OCI-LY7 (cell line): ENCODE results near the gene GRIP1. TPM values are rescaled to one million over a fixed set of nuclear protein-coding genes. Genes with fewer than 3 reads are reported as not detected.

Source experiments
- BruUV-seq: library from RNA; stranded (reverse); fragments of 400-500 nt; replicated peaks from 2 replicates; lab custom pipeline; 2021; lab: Mats Ljungman, UMichigan
- CTCF ChIA-PET: fragments of 300-600 bp; sonication (Branson Sonifier 250); formaldehyde crosslinking; loops from one replicate; lab custom pipeline; 2022; ENCODE audit warnings: antibody characterized with exemption; ENCODE audit not compliant: unreplicated experiment; lab: Charles Lee
- POLR2A ChIA-PET: fragments of 300-600 bp; sonication (Branson Sonifier 250); formaldehyde crosslinking; loops from one replicate; lab custom pipeline; 2022; ENCODE audit warnings: antibody characterized with exemption; lab: Charles Lee
- DNase-seq: peaks from one replicate; pipeline ENCODE4 v3.0.0-alpha.2; 2015; ENCODE audit warnings: low spot score
- H2AFZ ChIP-seq: fragments of 200-600 bp; sonication (generic), shearing (Covaris generic); 2 replicates; pipeline ENCODE4 v1.6.1; 2014; ENCODE audit warnings: mild to moderate bottlenecking, antibody characterized with exemption, low read length, moderate library complexity
- H3K27ac ChIP-seq: fragments of 200-600 bp; sonication (generic); 2 replicates; pipeline ENCODE4 v1.5.1; 2014; ENCODE audit warnings: mixed run types, low read depth, mild to moderate bottlenecking, moderate library complexity, low read length, inconsistent platforms; ENCODE audit not compliant: poor library complexity, severe bottlenecking
- H3K36me3 ChIP-seq: fragments of 200-600 bp; sonication (generic); 2 replicates; pipeline ENCODE4 v1.6.1; 2014; ENCODE audit warnings: mild to moderate bottlenecking, antibody characterized with exemption, low read length, moderate library complexity, mixed read lengths; ENCODE audit not compliant: insufficient read depth
- H3K4me1 ChIP-seq: fragments of 200-600 bp; sonication (generic); 2 replicates; pipeline ENCODE4 v1.5.1; 2014; ENCODE audit warnings: mild to moderate bottlenecking, low read length; ENCODE audit not compliant: insufficient read depth, poor library complexity, severe bottlenecking
- H3K4me2 ChIP-seq: fragments of 200-600 bp; sonication (generic); 2 replicates; pipeline ENCODE4 v1.6.1; 2014; ENCODE audit warnings: mild to moderate bottlenecking, low read length
- H3K4me3 ChIP-seq: fragments of 200-600 bp; sonication (generic); 2 replicates; pipeline ENCODE4 v1.5.1; 2014; ENCODE audit warnings: mild to moderate bottlenecking, low read depth, low read length; ENCODE audit not compliant: poor library complexity, severe bottlenecking
- H3K79me2 ChIP-seq: fragments of 200-600 bp; sonication (generic); 2 replicates; pipeline ENCODE4 v1.6.1; 2016; ENCODE audit warnings: low read depth, mild to moderate bottlenecking, low read length, moderate library complexity, mixed read lengths; ENCODE audit not compliant: insufficient read depth
- H3K9me2 ChIP-seq: fragments of 200-600 bp; sonication (generic); 2 replicates; pipeline ENCODE4 v1.6.1; 2016; ENCODE audit warnings: mild to moderate bottlenecking, low read length, mixed read lengths; ENCODE audit not compliant: insufficient read depth
- H3K9me3 ChIP-seq: fragments of 200-600 bp; sonication (generic); 2 replicates; pipeline ENCODE4 v1.6.1; 2014; ENCODE audit warnings: mild to moderate bottlenecking, mixed run types, low read length, mixed read lengths
- H4K20me1 ChIP-seq: fragments of 200-600 bp; sonication (generic); 2 replicates; pipeline ENCODE4 v1.6.1; 2014; ENCODE audit warnings: mild to moderate bottlenecking, antibody characterized with exemption, low read length, moderate library complexity, mixed read lengths; ENCODE audit not compliant: insufficient read depth
- EZH2phosphoT487 ChIP-seq: fragments of 200-600 bp; sonication (generic); IDR thresholded peaks from 2 replicates; pipeline ENCODE4 v1.6.1; 2018; ENCODE audit warnings: low read depth, borderline replicate concordance, mild to moderate bottlenecking, mixed run types, antibody characterized with exemption, low read length, moderate library complexity, mixed read lengths
- intact Hi-C: fragments of 100-400 bp; cut with micrococcal nuclease; formaldehyde crosslinking; loops from one replicate; pipeline ENCODE4 v1.10.0; 2022; ENCODE audit not compliant: unreplicated experiment
- total RNA-seq, 2 experiments: library from RNA; depleted of rRNA in 1 of 2; stranded (reverse); fragments of >200 nt in 1 of 2; shearing (Covaris generic) in 1 of 2; gene quantifications; 2 replicates each; pipeline ENCODE4 v1.2.3, GENCODE V29; 2014 to 2022
- TF ChIP-seq, protein P1 (sequence below): fragments of 200-600 bp; sonication (generic); conservative IDR thresholded peaks from 2 replicates; pipeline ENCODE4 v1.5.1; 2014; ENCODE audit warnings: mild to moderate bottlenecking, antibody characterized with exemption, low read length, moderate library complexity, mixed read lengths

The GRIP1 gene
- total RNA-seq, 2 experiments from 2014 or later = 4.1 to 7.6 TPM

DNA sequence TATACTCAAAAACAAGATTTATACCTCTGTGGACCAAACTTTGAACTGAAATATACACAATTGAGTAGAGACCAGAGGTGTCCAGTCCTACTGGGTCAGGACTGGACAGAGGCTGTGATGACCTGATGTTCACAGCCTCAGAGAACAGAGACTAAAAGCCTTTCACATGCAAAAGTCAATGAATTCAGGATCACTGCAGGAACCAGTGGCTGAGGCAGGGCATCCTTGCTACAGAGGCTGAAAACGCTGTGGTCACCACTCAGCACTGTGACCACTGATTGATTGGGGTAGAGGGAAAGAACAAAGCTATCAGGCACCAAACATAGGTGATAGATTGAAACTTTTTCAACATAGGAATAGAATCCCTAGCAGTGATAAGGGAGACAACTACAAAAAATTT, 25.1 kb downstream of the GRIP1 start:
- H3K36me3 ChIP-seq = no peaks in the 10 kb centered on the region
- CTCF ChIA-PET = no interaction called here
- H3K4me2 ChIP-seq = no peak overlapping the region
- no peak for TF ChIP-seq EZH2phosphoT487
- TF ChIP-seq, protein P1, sequence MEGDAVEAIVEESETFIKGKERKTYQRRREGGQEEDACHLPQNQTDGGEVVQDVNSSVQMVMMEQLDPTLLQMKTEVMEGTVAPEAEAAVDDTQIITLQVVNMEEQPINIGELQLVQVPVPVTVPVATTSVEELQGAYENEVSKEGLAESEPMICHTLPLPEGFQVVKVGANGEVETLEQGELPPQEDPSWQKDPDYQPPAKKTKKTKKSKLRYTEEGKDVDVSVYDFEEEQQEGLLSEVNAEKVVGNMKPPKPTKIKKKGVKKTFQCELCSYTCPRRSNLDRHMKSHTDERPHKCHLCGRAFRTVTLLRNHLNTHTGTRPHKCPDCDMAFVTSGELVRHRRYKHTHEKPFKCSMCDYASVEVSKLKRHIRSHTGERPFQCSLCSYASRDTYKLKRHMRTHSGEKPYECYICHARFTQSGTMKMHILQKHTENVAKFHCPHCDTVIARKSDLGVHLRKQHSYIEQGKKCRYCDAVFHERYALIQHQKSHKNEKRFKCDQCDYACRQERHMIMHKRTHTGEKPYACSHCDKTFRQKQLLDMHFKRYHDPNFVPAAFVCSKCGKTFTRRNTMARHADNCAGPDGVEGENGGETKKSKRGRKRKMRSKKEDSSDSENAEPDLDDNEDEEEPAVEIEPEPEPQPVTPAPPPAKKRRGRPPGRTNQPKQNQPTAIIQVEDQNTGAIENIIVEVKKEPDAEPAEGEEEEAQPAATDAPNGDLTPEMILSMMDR = no peak
- intact Hi-C loops = no loop called here
- no TSS peak for BruUV-seq
- H3K79me2 ChIP-seq = no peaks in the 10 kb centered on the region
- no peaks in the 10 kb centered on the region for H3K4me1 ChIP-seq
- POLR2A ChIA-PET = interaction anchor here (0.5 to 0.6 kb wide), 2 partner anchors 18 to 349 kb away, joined by 3 read pairs; no protein-coding TSS in a partner anchor
- H3K9me2 ChIP-seq = no peaks in the 10 kb centered on the region
- H3K27ac ChIP-seq = no peak overlapping the region
- DNase-seq = no peak
- no peak overlapping the region for H2AFZ ChIP-seq
- no peaks in the 10 kb centered on the region for H4K20me1 ChIP-seq
- H3K4me3 ChIP-seq = no peak overlapping the region
- no peaks in the 10 kb centered on the region for H3K9me3 ChIP-seq

DNA sequence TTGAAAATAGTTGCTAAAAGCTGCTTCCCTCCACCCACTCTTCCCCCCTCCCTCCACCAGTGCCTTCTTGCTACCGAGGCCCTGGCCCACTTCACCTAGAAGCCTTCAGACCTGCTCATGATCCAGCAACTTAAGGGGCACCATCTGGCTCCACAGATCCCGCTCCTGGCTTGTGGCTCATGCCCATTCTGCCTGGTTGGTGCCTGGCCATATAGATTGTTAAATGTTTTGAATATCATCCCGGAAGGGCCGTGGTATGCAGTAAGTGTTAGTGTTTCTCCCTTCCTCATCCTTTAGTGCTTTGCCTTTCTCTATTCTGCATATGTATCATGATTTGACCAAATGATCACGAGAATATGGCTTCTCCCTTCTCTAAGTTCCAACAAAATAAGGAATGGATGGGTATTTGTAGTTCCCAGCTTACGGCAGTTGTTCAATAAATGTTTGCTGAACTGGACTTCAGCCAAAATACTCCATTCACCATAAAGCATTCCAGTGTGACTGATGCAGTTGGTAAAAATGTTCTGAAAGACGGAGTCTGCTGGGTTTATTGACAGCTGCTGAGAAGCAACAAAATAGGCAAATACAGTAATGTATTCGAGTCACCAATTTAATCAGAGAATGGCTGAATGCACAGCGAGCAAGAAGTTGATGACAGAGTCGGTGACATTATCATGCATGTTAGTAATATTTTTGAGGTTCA, 30.7 kb downstream of the GRIP1 start:
- ChIA-PET POLR2A (interaction anchor here (0.6 kb wide), 1 partner anchor 22 kb away, joined by 3 read pairs; no protein-coding TSS in a partner anchor), CTCF (no interaction called here)
- no peak overlapping the region for H3K4me3 ChIP-seq
- TF ChIP-seq, protein P1 = no peak
- no peak for TF ChIP-seq EZH2phosphoT487
- H3K4me2 ChIP-seq = no peak overlapping the region
- no TSS peak for BruUV-seq
- H3K9me2 ChIP-seq = no peaks in the 10 kb centered on the region
- no peaks in the 10 kb centered on the region for H3K36me3 ChIP-seq
- DNase-seq = no peak
- no peak overlapping the region for H3K27ac ChIP-seq
- H3K79me2 ChIP-seq = no peaks in the 10 kb centered on the region
- no peaks in the 10 kb centered on the region for H3K4me1 ChIP-seq
- H3K9me3 ChIP-seq = no peaks in the 10 kb centered on the region
- H4K20me1 ChIP-seq = no peaks in the 10 kb centered on the region
- intact Hi-C loops = no loop called here
- H2AFZ ChIP-seq = no peak overlapping the region

DNA sequence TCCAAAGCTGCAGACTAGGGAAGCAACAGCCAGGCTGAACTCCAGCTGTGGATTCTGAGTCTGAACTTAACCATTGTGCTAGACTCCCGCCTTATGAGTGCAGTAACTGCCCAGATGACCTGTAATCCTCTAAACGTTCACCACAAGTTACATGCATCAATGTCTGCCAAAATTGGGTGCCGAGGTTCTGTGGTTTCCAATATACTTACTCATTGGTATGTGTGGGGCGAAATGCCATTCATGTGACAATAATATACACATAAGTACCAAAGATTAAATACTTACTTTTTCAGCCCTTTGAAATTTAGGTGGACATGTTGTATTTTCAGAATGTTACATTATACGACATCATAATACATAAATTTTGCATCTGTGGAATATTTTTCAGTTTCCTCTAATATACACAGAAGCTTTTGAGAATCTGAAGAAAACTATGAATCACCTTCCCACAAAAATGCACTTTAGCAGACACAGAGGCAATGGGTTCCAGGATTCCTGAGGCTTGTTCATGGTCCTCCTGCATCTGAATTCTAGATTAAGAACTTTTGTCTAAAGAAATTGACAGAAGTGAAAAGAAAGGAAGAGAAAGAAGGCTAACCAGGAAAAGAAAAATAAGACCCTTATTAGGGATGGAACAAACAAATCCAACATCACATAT, 31.7 kb downstream of the GRIP1 start:
- no peaks in the 10 kb centered on the region for H3K4me1 ChIP-seq
- BruUV-seq = no TSS peak
- intact Hi-C loops = no loop called here
- no peaks in the 10 kb centered on the region for H4K20me1 ChIP-seq
- H3K9me2 ChIP-seq = no peaks in the 10 kb centered on the region
- ChIA-PET POLR2A (no interaction called here), CTCF (no interaction called here)
- no peak overlapping the region for H3K27ac ChIP-seq
- H3K4me3 ChIP-seq = no peak overlapping the region
- no peaks in the 10 kb centered on the region for H3K79me2 ChIP-seq
- H3K9me3 ChIP-seq = no peaks in the 10 kb centered on the region
- H3K4me2 ChIP-seq = no peak overlapping the region
- H2AFZ ChIP-seq = no peak overlapping the region; the same call in 1 of the 2 replicates
- no peaks in the 10 kb centered on the region for H3K36me3 ChIP-seq
- TF ChIP-seq, protein P1 = no peak
- no peak for TF ChIP-seq EZH2phosphoT487
- no peak for DNase-seq
